T47D (cell line): ENCODE results near the gene DHRSX.
"Not testable (repeated sequence)": the region's sequence is repeated elsewhere in the genome, so short reads cannot be mapped to it uniquely, and the experiment has no call there.

Source experiments
- DNase-seq, 2 experiments: peaks; one replicate each; pipeline versions ENCODE4 v3.0.0 to v3.0.0-alpha.2; 2011 to 2012; ENCODE audit warnings: low read depth in 1 of 2, low spot score in 1 of 2
- JUND ChIP-seq: IDR thresholded peaks from 2 replicates; pipeline ENCODE4 v1.6.1; 2012; ENCODE audit warnings: low read depth
- in situ Hi-C: cut with HindIII; loops from 2 replicates; pipeline ENCODE4 v1.10.0; 2016; ENCODE audit warnings: low sequenced_read_pairs, low pct_unique_long_range_greater_than_20kb

DHRSX gene

DNA sequence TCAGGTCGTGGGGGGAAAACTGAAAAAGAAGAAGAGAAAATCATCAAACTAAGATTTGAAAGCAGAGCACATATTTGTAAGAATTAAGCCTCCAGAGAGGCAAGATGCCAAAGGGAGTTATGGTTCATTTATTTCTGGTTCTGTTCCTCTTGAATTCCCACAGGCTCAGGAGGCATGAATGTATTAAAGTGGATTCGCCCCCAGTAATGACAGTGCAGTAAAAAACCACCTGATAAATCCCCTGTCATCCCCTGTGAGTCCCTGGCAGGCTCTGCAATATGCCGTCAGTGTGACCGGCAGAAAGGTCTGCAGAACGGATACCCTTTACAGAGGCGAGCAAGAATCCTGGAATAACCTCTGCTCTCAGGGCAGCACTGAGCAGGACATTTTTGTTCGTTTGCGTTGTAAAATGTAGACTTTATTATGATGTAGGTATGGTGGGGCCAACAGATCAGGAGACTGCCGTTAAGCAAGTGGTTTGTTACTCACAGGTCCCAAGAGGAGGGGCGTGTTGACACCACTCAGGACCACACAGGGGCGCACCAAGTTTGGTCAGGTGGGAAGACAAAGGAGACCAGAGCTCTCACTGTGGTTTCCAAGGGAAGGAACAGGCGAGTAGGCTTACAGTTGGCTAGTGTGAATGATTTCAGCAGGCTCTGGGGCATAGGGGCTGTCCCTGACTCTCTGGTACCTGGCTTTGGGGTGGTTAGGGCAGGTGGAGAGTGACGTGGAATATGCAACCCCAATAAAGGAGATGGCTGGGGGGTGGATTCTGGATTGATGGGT lies 75.3 kb downstream of the DHRSX start:
- TF ChIP-seq JUND = no peak
- no peak for DNase-seq
- in situ Hi-C loops = no loop called here

DNA sequence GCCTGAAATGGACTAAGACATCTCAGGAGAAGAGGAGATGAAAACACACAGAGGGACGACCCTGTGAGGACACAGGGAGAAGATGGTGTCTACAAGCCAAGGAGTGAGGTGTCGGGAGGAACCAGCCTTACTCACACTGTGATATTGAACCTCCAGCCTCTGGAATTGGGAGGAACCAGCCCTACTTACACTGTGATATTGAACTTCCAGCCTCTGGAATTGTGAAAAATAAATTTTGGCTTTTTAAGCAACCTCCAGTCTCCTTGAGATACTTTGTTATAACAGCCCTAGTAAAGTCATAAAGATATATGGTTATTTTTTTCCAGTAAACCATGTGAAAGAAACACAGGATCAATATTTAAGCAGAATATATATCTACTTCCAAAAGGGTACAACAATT lies 76.5 kb downstream of the DHRSX start:
- DNase-seq = no peak
- in situ Hi-C loops = no loop called here
- TF ChIP-seq JUND = no peak

DNA sequence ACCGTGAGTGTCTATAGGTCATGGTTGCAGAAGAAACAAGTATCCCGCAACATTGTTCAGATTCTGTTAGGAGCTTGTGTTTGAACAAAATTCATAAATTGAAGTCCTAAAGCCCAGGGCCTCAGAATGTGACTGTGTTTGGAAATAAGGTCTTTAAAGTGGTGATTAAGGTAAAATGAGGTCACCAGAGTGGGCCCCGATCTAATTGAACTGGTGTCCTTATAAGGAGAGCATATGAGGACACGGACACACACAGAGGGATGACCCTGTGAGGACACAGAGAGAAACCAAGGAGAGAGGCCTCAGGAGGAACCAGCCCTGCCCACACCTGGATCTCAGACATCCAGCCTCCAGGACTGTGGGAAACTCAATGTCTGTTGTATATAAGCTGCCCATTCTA lies 76.9 kb downstream of the DHRSX start:
- in situ Hi-C loops = no loop called here
- DNase-seq = no peak
- no peak for TF ChIP-seq JUND

DNA sequence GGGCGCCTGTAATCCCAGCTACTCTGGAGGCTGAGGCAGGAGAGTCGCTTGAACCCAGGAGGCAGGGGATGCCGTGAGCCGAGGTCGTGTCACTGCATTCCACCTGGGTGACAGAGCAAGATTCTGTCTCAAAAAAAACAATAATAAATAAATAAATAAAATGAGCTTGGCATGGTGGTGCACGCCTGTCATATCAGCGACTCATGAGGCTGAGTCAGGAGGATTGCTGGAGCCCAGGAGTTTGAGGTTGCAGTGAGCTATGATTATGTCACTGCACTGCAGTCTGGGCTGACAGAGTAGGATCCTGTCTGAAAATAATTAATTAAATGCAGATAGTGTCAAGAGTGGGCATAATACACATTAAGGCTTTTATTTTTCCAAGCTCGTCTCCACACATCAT lies 77.5 kb downstream of the DHRSX start:
- no peak for DNase-seq
- no peak for TF ChIP-seq JUND
- in situ Hi-C loops = no loop called here

DNA sequence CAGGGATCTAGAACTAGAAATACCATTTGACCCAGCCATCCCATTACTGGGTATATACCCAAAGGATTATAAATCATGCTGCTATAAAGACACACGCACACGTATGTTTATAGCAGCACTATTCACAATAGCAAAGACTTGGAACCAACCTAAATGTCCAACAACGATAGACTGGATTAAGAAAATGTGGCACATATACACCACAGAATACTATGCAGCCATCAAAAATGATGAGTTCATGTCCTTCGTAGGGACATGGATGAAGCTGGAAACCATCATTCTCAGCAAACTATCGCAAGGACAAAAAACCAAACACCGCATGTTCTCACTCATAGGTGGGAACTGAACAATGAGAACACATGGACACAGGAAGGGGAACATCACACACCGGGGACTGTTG lies 81.4 kb downstream of the DHRSX start:
- in situ Hi-C loops, DNase-seq: not testable (repeated sequence)

DNA sequence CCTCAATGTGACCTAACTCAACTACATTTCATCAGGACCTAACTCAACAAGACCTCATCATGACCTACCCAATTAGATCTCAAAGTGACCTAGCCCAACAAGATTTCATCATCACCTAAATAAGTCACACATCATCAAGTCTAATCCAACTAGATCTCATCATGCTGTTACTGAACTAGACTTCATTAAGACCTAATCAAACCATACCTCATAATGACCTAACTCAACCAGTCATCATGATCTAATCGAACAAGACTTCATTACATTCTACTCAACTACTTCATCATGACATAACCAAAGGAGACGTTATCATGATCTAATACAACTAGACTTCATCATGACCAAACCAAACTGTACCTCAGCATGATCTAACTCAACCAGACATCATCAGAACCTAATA lies 82.8 kb downstream of the DHRSX start:
- no peak for TF ChIP-seq JUND
- no peak for DNase-seq
- in situ Hi-C loops = no loop called here

DNA sequence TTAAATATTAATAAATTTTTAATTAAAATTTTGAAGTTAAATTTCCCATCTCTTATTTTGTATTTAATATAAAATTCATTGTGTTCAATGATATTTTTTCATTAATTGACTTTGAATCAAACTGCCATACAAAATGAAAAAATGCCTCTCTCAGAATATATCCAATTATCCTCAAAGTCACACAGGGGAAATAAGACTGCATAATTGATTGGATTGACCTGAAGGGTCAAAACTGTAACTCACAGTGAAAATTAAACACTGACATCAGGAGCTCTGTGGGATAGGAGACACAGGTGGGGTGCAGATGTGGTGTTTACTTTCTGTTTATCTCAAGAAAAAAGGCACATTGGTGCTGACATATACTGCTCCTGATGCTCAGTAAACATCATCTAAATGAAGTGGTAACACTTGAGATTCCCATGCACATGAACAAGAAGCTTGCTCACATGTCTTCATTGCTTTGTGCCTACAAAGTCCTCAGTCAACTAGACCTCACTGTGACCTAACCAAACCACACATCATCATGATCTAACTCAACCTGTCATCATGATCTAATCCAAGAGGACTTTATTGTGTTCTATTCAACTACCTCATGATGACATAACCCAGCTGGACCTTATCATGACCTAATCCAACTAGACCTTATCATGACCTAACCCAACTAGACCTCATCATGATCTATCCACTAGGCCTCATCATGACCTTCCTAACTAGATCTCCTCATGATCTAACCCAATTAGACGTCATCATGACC lies 83.7 kb downstream of the DHRSX start:
- in situ Hi-C loops = no loop called here
- DNase-seq = no peak
- TF ChIP-seq JUND = no peak

DNA sequence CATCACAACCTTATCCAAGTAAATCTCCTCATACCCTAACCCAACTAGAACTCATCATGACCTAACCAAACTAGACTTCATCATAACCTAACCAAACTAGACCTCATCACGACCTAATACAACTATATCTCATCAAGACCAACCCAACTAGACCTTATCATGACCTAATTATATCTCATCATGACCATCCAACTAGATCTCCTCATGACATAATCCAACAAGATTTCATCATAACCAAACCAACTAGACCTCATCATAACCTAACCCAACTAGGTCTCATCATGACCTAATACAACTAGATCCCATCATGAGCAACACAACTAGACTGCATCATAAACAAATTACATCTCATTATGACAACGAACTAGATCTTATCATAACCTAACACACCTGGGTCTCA lies 86.4 kb downstream of the DHRSX start:
- DNase-seq = no peak
- TF ChIP-seq JUND = no peak

DNA sequence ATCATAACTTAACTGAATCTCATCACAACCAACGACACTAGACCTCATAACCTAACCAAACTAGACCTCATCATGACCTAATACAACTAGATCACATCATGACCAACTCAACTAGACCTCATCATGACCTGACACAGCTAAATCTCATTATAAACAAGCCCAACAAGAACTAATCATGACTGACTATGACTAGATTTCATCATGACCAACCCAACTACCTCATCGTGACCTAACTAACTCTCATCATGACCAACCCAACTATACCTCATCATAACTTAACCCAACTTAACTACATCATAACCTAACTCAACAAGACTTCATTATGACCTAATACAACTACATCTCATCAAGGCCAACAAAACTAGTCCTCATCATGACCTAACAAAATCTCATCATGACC lies 86.8 kb downstream of the DHRSX start:
- no peak for TF ChIP-seq JUND
- DNase-seq = no peak
- in situ Hi-C loops = no loop called here

More for the DNA sequence above, 86.4 kb downstream of the DHRSX start:
- in situ Hi-C loops = no loop called here

DNA sequence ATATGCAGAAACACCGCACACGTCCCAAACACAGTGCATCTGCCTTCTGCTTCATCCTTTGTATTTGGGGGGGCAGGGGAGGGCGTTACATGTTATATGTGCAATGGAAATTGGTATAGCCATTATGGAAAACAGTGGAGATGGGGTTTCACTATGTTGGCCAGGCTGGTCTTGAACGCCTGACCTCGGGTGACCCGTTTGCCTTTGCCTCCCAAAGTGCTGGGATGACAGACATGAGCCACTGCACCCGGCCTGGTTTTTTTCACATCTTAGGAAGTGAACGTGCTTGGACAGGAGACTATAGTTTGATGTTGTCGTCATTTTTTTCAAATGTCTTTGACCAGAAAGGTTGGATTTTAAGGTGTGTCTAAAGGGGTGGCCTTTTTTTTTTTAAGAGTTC lies 88.6 kb downstream of the DHRSX start:
- in situ Hi-C loops = no loop called here
- TF ChIP-seq JUND = no peak
- no peak for DNase-seq

DNA sequence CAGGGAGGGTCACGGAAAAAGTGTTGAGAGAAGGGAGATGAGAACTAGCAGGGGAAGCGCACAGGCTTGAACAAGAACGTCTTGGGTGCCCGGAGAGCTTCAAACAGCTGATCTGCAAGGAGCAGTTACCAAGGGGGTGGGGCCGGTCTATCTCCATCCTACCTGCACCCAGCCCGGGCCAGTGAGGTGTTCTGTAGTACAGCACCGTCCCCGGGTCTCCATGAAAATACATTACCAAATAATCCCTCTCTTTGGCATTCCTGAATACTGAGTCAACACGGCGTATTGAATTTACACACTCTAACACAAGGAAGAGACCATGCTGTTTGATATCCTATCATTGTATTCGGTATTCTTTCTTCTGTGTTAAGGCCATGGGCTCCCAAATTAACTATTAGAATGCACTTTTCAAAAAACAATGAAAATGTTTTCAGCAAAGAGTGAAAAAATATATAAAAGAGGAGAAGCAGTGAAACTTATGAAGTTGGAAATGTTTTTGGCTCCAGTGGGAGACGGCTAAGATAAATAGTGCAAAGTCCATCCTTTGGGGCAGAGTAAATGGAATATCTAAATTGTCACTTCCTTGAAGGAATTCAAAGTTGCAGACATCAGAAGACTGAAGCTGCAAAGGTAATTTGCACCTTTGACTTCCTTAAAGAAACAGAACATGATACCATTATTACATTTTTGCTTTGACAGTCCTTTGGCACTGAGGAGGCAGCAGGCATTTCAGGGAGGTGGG lies 90.3 kb downstream of the DHRSX start:
- TF ChIP-seq JUND = no peak
- in situ Hi-C loops = no loop called here
- DNase-seq = no peak

DNA sequence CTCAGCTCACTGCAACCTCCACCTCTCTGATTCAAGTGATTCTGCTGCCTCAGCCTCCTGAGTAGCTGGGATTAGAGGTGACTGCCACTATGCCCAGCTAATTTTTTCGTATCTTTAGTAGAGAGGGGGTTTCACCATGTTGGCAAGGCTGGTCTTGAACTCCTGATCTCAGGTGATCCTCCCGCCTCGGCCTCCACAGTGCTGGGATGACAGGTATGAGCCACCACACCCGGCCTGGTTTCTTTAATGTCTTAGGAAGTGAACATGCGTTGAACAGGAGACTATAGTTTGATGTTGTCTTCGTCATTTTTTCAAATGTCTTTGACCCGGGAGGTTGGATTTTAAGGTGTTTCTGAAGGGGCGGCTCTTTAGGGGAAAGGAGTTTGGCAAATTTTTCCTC lies 91.0 kb downstream of the DHRSX start:
- DNase-seq = no peak
- no peak for TF ChIP-seq JUND
- in situ Hi-C loops = no loop called here

DNA sequence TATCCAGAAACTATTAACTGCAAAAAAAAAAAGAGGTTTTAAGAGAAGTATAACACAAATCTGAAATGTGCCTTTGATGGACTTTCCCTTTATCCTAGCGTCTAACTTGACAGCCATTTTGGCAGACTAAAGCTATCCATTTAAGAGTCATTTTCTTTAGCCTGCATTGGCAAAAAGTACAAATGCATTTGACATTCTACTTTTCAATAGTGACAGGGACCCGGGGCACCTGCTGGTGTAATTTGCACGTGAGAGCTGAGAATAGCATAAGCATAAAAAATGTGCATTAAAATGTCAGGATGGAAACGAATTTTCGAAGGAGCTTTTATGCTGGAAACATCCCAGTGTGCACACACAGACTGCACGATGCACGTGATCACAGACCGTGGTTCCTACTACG lies 91.9 kb downstream of the DHRSX start:
- in situ Hi-C loops = no loop called here
- DNase-seq = no peak
- no peak for TF ChIP-seq JUND
